LoVo (cell line): ENCODE results near the gene UBP1.
A peak's percentile ranks its signal among the peaks of the same experiment; 100 is the strongest.
"Not testable (repeated sequence)": the region's sequence is repeated elsewhere in the genome, so short reads cannot be mapped to it uniquely, and the experiment has no call there.

Experiments used
- DNase-seq: peaks from one replicate; pipeline ENCODE4 v3.0.0-alpha.2; 2016; ENCODE audit warnings: low spot score

The UBP1 gene

GRCh38 chr3:33437556-33438283 lies 2.5 kb downstream of the UBP1 start:
- DNase-seq, result no peak

- DNase-seq, result no peak
These were observed 6.4 kb downstream of the UBP1 start for GRCh38 chr3:33433843-33434242.

- DNase-seq, result no peak
These were observed 9.6 kb downstream of the UBP1 start for GRCh38 chr3:33430571-33430970.

GRCh38 chr3:33430061-33430460 lies 10.1 kb downstream of the UBP1 start:
- no peak for DNase-seq

- DNase-seq, result not testable (repeated sequence)
These were observed 10.9 kb downstream of the UBP1 start for GRCh38 chr3:33429306-33429705.

GRCh38 chr3:33428734-33429133 lies 11.5 kb downstream of the UBP1 start:
- no peak for DNase-seq

- DNase-seq, result peak; percentile 72
These were observed 13.4 kb downstream of the UBP1 start for GRCh38 chr3:33426630-33427317.

GRCh38 chr3:33426068-33426467 lies 14.1 kb downstream of the UBP1 start:
- DNase-seq, result peak; percentile 26

GRCh38 chr3:33425453-33425852 lies 14.8 kb downstream of the UBP1 start:
- no peak for DNase-seq

GRCh38 chr3:33424606-33425452 lies 15.4 kb downstream of the UBP1 start:
- DNase-seq, result no peak

- no peak for DNase-seq
These were observed 19.2 kb downstream of the UBP1 start for GRCh38 chr3:33420966-33421365.

- DNase-seq, result no peak
These were observed 20.3 kb downstream of the UBP1 start for GRCh38 chr3:33419948-33420347.

GRCh38 chr3:33417066-33417673 lies 23.0 kb downstream of the UBP1 start:
- no peak for DNase-seq

GRCh38 chr3:33410816-33411215 lies 29.4 kb downstream of the UBP1 start:
- not testable (repeated sequence) for DNase-seq

GRCh38 chr3:33403756-33404155 lies 36.4 kb downstream of the UBP1 start:
- DNase-seq, result no peak

GRCh38 chr3:33402936-33403335 lies 37.3 kb downstream of the UBP1 start:
- no peak for DNase-seq

- no peak for DNase-seq
These were observed 38.4 kb downstream of the UBP1 start for GRCh38 chr3:33401781-33402180.

- DNase-seq, result no peak
These were observed 41.8 kb downstream of the UBP1 start for GRCh38 chr3:33398410-33398809.

- DNase-seq, result no peak
These were observed 44.3 kb downstream of the UBP1 start for GRCh38 chr3:33395900-33396299.

- DNase-seq, result no peak
These were observed 45.7 kb downstream of the UBP1 start for GRCh38 chr3:33394403-33395054.

- DNase-seq, result peak; percentile 56
These were observed 47.5 kb downstream of the UBP1 start for GRCh38 chr3:33392703-33393125.

GRCh38 chr3:33392144-33392543 lies 48.1 kb downstream of the UBP1 start:
- DNase-seq, result no peak
